Hepatocyte (in vitro differentiated cells): ENCODE data around the gene KCNQ5.

Experiments
- EZH2 ChIP-seq: fragments of 200-600 bp; sonication (generic); IDR thresholded peaks from 2 replicates; pipeline ENCODE4 v1.6.1; 2016; ENCODE audit warnings: antibody characterized with exemption, mild to moderate bottlenecking, borderline replicate concordance
- EZH2phosphoT487 ChIP-seq: fragments of 200-600 bp; sonication (generic); IDR thresholded peaks from one replicate; pipeline ENCODE4 v1.6.1; 2018; ENCODE audit warnings: antibody characterized with exemption, mild to moderate bottlenecking, low read depth, moderate library complexity; ENCODE audit not compliant: unreplicated experiment, severe bottlenecking
- TF ChIP-seq, protein P1 (sequence below): fragments of 200-600 bp; sonication (generic); IDR thresholded peaks from 2 replicates; pipeline ENCODE4 v1.5.1; 2016; ENCODE audit warnings: antibody characterized with exemption, mild to moderate bottlenecking; ENCODE audit not compliant: poor library complexity

DNA sequence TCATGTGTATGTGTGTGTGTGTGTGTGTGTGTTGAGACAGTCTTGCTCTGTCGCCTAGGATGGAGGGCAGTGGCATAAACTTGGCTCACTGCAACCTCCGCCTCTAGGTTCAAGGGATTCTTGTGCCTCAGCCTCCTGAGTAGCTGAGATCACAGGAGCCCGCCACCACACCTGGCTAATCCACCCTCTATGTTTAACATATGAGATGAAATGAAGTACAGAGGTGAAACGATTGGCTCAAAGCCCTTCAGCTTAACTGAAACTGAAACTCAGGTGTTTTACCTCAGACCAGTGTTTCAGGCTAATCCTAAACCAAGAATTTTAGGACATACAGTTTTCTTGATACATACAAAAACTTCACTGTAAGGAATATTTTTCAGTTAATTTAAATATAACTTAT is 167.3 kb downstream of the KCNQ5 start:
- TF ChIP-seq, protein P1, sequence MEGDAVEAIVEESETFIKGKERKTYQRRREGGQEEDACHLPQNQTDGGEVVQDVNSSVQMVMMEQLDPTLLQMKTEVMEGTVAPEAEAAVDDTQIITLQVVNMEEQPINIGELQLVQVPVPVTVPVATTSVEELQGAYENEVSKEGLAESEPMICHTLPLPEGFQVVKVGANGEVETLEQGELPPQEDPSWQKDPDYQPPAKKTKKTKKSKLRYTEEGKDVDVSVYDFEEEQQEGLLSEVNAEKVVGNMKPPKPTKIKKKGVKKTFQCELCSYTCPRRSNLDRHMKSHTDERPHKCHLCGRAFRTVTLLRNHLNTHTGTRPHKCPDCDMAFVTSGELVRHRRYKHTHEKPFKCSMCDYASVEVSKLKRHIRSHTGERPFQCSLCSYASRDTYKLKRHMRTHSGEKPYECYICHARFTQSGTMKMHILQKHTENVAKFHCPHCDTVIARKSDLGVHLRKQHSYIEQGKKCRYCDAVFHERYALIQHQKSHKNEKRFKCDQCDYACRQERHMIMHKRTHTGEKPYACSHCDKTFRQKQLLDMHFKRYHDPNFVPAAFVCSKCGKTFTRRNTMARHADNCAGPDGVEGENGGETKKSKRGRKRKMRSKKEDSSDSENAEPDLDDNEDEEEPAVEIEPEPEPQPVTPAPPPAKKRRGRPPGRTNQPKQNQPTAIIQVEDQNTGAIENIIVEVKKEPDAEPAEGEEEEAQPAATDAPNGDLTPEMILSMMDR: no peak
- no peak for TF ChIP-seq EZH2phosphoT487
- TF ChIP-seq EZH2: no peak
